ENCODE measurements around the gene GPSM3.
"Not testable (repeated sequence)": the region's sequence is repeated elsewhere in the genome, so short reads cannot be mapped to it uniquely, and the experiment has no call there.

GPSM3 gene, protein sequence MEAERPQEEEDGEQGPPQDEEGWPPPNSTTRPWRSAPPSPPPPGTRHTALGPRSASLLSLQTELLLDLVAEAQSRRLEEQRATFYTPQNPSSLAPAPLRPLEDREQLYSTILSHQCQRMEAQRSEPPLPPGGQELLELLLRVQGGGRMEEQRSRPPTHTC

DNA sequence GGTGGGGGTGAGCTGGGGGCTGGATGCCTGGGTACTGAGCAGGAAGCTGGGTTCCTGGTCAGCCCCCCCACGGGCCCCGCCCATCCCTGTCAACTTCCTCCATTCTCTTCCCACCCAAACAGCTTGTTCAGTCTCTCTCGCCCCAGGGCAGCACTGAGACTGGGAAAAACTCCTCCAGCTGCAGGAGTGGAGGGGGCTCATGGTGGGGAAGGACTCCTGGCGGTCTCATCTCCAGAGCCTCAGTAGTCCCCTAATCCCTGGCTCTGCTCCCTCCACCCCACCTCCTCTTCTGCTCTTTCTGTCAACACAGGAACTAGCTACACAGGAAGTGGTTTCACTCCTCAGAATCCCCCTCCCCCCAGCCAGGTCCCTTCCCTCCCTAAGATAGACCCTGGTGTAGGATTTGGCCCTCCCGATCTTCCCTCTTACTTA, at the start of gene GPSM3:
Gene GPSM3 (minus strand): TSS at position 36 of the 432 bp plus-strand sequence. CDS start 130 bp downstream, outside the sequence.
- DNase-seq = peak; percentile 63 to 68

DNA sequence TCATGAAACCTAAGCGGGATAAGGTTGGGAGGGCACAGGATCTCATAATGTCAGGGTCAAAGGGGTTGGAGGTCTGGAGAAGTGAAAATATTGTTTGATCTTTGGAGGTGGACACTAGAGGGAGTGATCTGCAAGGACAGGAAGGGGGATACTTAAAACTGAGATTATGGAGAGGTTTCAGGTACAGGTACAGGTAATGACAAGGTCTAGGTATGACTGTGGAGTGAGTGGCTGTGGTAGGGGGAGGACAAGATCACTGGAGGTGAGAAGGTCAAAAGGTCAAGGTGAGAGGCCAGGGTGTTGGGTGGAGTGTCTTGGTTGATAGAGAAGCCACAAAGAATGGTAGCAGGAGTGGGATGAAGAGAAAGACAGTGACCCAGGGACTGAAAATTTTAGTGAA, 48.2 kb upstream of the GPSM3 start:
- DNase-seq = no peak

DNA sequence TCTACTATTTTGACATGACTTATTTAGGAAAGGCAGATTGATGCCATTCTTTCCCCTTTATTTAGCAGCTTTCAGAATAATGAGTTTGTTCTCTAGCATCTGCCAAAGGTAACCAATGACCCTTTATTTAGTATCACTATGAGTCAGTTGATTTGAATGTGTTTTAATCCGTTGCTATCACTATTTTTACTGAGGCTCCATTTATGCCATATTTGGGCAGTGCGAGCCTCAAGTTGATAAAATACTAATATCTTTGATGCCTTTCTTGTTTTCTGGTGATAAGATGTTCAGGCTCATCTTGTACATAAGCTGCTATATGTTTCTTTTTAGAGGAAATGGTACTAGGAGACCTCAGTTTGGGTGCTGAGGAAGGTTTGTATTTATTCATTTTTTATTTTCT, 47.0 kb upstream of the GPSM3 start:
- no peak for DNase-seq

DNA sequence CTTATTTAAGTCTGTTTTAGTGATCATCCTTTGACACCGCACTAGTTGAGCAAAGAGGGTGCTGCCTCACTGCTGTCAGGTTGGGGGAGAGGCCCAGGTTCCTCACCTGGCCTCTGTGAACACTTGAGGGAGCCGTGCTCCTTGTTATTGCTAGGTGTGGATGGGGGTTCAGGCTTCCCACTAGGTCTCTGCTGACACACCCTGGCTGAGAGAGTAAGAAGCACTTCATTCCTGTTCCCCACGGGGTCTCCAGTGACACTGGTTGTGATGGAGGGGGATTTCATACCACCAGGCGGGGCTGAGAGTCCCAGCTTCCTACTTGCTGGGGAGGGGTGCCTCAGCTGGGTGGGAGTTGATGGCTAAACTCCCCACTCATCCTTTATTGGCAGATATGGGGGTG, 42.5 kb upstream of the GPSM3 start:
- DNase-seq = no peak

DNA sequence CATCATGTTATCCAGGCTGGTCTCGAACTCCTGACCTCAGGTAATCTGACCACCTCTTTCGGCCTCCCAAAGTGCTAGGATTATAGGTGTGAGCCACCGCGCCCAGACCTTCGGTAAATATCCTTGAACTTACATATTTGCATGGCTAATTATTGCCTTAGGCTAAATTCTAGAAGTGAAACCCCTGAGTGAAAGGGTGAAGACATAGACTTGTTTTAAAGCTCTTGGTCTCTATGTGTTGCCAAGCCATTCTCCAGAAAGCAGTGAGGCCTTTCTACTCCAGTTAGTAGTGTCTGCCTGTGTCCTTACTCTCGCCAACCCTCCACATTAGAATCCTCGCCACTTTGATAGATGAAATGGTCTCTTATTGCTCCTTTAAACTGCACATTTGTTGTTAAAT, 34.0 kb upstream of the GPSM3 start:
- no peak for DNase-seq

DNA sequence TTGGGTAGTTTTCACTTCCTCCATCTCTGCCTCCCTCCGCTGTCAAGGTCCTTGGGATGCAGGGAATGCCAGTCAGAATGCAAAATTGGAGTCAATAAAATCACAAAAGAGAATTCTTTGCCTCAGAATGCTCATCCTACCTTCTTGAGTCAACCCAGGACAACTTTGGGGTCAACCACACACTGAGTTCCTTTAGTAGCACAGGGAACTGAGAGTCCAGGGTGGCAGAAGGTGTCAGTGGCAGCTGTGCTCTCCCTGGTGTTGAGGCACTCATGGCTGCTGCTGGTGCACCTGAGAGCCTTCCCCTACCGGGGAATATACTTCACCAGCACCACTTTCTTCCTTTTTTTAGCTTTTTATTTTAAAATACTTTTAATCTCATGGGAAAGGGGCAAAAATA, 32.3 kb upstream of the GPSM3 start:
- DNase-seq = no peak

DNA sequence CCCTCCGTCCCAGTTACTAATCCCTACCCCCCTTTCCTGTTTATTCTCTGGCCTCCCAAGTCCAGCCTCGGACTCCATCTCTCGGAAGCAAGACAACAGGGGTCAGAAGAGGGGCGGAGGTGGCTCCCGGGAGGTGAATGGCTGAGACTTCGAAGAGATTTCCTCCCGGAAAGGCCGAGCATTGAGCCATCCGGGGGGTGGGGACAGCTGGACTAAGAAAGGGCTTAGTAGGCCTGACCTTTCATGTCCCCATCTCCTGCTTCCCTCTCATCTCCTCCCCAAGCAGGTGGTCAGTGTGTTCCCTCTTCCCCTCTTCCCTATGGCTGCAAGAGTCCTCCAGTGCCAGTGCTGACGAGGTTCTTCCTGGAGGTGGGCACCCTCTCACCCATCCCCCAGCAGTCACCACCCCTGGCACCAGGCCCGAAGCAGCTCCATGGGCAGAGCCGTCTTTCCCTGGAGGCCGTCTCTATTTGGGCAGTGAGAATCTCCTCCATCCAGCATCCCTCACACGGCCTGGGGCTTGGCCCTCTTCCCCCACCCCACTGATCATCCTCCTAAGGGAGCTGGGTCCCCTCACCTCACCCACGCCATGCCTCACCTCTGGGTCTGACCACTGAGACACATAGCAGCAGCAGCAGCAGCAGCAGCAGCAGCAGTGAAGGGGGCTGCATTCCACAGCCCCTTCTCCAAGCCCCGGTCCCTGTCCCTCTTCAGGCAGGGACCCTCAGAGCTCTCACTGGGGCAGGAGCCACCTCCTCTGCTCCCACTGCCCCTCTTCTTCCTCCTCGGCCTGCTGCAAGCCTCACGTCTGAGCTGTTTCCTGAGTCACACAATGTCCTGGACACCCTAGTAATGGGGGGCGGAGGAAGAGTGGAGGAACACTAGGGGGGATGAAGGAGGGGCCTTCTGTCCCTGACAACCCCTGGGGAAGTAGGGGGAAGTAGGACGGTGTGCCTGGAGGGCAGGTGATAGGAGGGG, 31.1 kb upstream of the GPSM3 start, which contains the start of gene NOTCH4:
Gene NOTCH4 (minus strand): TSS at position 810 of the 978 bp plus-strand sequence. CDS start 139 bp downstream, at position 671.
- DNase-seq = no peak

DNA sequence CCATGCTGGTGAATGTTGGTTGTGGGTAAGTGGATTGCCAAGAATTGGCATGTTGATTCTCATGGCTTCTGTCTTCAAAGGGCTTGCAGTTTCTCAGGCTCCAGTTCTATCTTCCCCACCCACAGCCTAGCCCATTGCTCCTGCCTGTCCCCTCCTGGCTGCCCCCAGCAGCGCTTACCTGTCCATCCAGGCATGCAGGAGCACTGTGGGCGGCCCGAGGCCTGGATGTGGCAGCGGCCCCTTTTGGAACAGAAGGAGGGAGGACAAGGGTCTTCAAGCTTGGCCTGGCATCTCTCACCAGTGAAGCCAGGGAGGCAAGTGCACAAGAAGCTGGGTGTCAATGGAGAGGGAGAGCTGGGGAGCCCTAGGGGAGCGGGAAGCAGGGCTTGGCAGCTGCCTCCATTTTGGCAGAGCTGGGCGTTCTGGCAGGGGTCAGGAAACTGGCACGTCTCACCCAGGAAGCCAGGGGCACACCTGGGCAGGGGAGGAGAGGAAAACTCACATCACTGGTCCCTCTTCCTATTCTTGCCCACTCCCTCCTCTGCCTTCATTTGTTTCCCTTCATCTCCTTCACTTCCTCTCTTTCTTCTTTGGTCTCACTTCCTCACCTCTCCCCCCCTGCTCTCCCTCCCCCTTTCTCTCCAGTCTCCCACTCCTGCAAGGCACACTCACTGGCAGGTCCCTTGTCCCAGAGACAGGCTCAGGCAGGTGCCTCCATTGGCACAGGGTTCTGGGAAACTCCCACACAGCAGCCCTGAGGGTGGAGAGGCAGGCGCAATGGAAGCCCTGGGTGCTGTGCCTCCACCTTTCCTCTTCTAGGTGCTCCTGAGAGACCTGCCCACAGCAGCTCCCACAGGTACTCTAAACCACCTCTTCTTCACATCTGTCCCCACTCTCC, 30.1 kb upstream of the GPSM3 start:
- no peak for DNase-seq

DNA sequence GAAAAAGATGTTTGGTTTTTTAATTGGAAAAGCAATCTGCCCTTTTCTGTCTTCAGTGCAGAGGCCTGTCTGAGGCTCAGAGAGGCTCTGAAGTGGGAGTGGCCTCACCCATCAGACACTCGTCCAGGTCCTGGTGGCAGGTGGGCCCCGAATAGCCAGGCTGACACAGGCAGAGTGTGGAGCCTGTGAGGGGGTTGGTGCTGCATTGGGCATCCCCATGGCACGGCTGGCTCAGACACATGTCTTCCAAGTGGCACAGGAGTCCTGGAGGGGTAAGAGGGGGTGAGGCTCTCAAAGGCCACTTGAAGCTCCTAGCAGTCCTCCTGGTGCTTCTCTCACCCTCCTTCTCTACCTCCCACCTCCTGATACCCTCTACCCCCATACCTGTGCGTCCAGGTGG, 27.6 kb upstream of the GPSM3 start:
- no peak for DNase-seq

DNA sequence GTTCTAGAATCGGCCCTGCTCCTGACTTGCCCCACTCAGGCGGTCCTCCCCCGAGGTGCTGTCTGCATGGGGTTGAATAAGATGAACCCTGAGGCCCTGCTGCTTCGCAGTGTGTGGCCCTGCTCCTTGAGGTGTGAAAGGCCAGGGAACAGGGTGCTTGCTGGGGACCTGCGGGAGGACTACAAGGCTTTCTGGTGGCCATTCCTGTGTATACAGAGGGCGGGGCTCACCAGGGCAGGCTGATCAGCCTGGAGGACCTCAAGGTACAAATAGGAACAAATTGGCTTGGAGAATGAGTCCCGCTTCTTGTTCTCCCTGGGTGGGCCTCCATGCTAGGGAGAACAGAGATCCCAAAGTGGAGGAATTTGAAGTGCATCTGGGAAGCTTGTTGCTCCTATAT, 25.7 kb upstream of the GPSM3 start:
- no peak for DNase-seq

DNA sequence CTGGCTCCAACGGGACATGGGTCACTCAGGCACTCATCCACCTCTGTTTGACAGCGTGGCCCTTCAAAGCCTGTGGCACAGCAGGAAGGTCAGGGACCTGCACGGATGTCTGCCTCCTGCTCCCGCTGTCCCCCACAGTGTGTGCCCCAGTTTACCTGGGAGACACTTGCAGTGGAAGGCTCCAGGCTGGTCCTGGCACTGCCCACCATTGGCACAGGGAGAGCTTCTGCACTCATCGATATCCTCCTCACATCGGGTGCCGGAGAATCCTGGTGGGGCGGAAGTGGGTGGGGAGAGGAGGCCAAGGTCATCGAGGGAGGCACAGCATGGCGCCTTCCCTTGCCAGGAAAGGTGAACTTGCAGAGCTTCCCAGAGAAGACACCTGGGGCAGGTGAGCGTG, 24.6 kb upstream of the GPSM3 start:
- DNase-seq = no peak

DNA sequence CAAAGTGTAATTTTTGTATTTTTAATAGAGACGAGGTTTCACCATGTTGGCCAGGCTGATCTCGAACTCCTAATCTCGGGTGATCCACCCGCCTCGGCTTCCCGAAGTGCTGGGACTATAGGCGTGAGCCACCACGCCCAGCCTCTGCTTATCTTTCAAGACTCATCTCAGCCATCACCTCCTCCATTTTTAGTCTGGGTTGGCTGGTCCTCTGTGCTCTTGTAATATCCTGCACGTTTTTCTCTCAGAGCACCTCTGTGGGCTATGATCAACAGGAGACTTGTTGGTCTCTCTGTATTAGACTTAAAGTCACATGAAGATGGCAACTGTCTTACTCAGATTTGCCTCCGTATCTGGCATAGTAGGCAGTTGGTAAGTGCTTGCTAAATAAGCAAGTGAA, 23.8 kb upstream of the GPSM3 start:
- no peak for DNase-seq

DNA sequence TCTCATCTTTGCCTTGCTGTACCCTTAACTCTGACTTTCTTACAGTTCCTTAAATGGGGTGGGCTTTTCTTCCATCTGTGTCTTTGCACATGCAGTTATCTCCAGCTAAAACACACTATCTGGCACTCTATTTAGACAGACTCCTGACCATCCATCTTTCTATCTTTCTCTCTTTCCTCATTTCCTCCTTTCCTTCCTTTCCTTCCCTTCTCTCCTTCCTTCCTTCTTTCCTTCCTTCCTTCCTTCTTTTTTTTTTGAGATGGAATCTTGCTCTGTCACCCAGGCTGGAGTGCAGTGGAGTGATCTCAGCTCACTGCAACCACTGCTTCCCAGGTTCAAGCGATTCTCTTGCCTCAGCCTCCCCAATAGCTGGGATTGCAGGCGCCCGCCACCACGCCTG, 23.2 kb upstream of the GPSM3 start:
- DNase-seq = no peak

DNA sequence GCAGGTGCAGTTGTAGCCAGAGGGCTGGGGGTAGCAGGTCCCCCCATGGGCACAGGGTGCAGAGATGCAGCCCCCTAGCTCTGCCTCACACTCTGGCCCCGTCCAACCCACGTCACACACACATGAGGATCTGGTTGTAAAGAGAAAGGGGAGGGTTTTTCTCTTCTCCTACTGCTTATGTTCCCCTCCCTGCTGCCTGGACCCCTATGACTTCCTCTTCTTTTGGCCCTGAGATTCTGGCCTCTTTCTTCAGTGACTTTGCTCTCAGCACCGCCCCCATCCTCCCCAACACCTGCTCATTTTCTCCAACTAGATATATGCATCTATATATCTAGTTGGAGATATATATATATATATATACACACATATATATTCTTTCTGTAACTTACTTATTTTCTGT, 21.7 kb upstream of the GPSM3 start:
- no peak for DNase-seq

DNA sequence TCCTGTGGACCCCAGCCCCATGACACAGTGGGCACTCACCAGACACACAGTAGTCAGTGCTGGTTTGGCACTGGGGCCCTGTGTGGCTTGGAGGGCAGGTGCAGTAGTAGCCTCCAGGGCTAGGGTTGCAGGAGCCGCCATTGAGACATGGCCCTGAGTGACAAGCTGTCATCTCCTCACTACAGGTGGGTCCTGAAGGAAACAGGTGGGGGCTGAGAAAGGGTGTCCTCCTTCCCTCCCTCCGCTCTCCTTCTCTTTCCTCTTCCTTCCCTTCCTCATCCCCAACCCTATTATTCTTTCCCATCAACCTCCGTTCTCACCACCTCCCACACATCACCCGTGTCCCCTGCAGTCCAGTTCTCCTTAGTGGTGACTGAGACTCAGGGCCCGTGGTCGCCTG, 21.2 kb upstream of the GPSM3 start:
- DNase-seq = no peak

DNA sequence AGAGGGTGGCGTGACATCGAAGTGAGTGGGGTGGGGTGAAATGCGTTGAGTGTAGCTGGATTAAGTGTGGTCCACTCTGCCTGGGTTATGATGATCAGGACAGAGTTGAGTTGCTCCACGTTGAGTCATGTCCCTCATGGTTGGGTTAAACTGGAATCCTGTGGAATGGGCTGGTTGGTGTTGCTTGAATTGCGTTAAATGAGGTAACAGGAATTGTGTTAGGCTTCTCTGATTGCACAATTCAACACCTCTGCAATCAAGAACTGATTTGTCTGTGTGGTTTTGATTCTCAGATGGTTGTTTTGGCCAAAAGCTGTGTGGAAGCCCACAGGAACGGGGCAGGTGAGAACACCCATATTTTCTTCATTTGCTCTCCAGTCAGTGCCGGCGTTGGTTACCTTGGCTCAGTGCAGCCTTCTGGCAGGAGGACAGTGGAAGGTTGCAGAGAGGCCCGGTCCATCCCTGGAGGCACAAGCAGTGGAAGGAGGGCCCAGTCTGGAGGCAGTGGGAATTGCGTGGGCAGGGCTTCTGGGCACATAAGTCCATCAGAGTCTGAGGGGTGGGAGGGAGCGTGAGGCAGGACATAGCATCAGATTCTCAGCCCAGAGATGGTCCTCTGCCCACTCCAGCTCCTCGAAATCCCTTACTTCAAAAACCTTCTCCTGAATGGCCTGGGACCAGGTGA, 19.8 kb upstream of the GPSM3 start:
- no peak for DNase-seq

DNA sequence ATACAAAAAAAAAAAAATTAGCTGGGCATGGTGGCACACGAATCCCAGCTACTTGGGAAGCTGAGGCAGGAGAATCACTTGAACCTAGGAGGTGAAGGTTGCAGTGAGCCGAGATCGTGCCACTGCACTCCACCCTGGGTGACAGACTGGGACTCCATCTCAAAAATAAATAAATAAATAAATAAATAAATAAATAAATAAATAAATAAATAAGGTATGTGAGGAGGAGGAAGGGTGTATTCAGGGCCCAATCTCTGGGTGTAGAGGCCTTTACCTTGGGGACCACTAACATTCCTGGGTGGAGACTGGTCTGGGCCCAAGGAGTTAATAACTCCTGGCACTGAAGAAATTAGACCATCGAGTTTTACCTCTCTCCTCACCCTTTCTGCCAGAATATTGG, 19.0 kb upstream of the GPSM3 start:
- not testable (repeated sequence) for DNase-seq

DNA sequence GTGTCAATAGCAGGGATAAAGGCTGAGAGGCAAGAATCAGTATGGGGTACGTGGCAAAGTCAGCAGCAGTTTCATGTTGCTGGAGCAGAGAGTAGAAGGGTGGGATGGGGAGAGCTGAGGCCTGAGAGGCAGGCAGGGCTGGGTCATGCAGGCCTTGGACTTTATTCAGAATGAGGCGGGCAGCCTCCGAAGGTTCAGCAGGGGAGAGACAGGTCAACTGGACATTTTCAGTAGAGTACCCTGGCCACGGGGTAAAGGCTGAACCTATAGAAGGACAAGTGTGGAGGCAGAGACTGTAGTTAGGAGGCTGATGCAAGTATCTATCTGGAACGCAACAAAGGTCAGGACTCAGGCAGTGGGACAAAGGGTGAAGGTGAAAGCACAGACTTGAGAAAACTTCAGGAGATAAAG, 17.8 kb upstream of the GPSM3 start:
- no peak for DNase-seq

DNA sequence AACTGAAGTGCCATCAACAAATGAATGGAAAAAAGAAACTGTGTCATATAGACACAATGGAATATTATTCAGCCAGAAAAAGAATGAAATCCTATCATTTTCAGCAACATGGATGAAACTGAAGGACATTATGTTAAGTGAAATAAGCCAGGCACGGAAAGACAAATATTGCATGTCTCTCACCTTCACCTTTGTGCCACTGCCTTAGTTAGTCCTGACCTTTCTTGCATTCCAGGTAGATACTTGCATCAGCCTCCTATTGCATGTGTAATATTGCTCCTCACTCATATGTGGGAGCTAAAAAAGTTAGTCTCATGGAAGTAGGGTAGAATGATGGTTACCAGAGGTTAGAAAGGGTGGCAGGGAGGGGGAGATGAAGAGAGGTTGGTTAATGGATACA, 16.6 kb upstream of the GPSM3 start:
- DNase-seq = no peak

DNA sequence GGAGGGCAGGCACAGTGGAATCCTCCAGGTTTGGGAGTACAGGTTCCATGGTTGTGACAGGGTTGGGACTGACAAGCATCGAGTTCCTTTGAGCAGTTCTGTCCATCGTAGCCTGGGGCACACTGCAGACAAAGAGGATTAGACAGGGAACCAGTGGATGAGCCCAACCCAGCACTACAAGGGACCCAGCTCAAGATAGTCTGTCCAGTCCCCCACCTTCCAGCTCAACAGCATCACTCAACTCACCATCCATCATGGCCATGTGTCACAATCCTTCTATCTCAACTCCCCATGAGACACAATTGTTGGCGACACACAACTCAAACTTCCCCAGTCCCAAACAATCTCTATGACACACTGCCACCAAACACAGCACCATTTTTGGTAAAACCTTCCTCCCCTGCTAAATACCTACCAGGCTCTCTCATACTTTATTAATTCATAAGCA, 11.8 kb upstream of the GPSM3 start:
- DNase-seq = no peak

DNA sequence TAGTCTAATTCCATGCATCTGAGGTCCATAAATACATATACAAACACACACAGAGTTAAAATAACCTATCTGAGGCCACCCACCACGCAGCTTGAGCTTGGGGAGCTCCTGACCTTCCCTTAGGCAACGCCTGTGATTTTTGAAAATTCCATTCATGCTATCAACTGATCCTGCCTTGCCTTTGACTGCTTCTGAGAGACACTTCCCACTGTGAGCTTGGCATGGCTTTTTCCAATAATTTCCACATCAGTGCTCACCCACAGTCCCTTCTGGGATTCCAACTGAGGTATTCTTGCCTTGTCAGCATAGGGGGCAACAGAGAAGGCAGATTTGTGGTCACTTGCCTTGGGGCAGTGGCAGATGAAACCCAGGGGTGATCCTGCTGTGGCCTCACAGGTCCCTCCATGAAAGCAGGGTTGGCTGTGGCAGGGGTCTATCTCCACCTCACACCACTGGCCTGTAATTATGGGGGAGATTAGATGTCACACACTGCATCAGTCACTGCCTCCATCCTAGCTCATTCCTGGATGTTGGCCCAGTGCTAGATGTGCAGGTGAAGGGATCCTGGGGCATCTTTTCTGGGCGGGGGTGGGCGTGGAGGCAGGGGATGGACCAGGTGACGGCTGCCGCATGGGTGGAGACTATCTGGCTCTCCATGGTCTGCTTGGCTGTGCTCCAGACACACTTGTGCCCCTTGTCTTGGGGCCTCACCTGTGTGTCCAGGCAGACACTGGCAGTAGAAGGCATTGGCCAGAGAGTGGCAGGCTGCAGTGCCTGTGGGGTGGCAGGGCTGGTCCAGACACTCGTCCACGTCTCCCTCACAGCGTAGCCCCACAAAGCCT, 11.2 kb upstream of the GPSM3 start:
- no peak for DNase-seq

DNA sequence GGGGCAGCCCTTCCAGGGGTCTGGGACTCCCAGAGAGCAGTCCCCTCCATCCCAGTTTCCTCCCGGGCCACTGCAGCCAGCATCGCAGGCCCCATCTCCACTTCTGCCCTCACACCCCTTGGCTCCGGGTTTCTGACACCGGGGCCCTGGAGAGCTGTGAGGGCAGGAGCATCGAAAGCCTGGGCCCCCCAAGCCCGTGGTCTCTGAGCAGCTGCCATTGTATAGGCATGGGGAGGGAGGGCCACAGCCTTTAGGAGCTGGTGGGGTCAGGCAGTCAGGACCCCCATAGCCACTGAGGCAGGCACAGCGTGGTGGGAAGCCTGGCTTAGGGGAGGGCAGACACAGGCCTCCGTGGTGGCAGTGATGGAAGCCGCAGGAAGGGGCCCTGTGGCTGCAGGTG, 9.7 kb upstream of the GPSM3 start:
- no peak for DNase-seq
